Spleen (tissue), 7 donors: ENCODE measurements around the gene NBAS.

Experiments
- POLR2A ChIP-seq, 3 donors: fragments of 450-650 bp; IDR thresholded peaks; one replicate each; pipeline ENCODE4 v1.5.1; 2017; ENCODE audit warnings: antibody characterized with exemption in 3 of 3, mild to moderate bottlenecking in 1 of 3
- POLR2AphosphoS5 ChIP-seq, 3 donors: sonication (generic); formaldehyde crosslinking; IDR thresholded peaks; one replicate each; pipeline ENCODE4 v1.5.1; 2017; ENCODE audit warnings: antibody characterized with exemption in 3 of 3
- TF ChIP-seq, protein P1 (sequence below), 11 experiments: fragments of 200-600 bp in 7 of 11; fragments of 450-650 bp in 4 of 11; sonication (generic) in 4 of 11; IDR thresholded peaks in 8 of 11; conservative IDR thresholded peaks in 3 of 11; 1 replicate in 7 of 11; 2 replicates in 4 of 11; pipeline versions ENCODE4 v1.4.0 to v1.8.0; 2016 to 2021; ENCODE audit warnings: antibody characterized with exemption in 11 of 11, inconsistent platforms in 4 of 11, mild to moderate bottlenecking in 1 of 11
- donor health status: DM: no; HTN: no; CAD: no; lungs with moderate emphysema.
- donor health status: DM: no; HTN: no; CAD: no.
- donor health status: DM: no; HTN: no; CAD: no.

DNA sequence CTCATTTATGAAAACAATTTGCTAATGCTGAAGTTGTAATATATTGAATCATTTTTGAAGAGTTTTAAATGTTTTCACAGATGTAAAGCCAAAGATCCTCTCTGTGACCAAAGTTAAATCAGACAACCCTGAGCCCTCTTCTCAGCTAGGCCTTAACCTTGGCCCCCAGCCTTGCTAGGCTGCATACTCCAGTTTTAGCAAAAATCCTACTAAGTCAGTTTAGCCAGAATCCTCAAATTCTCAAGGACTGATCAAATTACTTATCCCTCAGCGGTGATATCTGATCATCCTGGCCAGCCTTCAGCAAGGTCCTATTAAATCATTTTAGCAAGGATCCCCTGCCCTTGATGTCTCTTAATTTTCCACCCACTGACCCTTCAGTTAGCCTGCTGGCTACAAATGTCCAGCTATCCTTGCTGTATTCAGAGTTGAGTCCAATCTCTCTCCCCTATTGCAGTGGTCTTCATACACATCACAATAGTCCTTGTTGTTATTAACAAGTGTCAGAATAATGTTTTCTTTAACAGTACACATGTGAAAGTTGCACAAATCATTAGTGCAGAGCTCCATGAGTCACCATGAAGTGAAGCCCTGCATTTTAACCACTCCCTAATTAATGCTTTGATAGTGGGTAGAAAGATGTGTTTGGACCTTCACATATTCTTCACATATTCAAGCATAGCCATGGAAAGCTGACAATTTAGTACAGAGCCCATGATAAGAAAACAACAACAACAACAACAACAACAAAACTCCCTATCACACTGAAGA, 206.4 kb downstream of the NBAS start:
- TF ChIP-seq, protein P1, sequence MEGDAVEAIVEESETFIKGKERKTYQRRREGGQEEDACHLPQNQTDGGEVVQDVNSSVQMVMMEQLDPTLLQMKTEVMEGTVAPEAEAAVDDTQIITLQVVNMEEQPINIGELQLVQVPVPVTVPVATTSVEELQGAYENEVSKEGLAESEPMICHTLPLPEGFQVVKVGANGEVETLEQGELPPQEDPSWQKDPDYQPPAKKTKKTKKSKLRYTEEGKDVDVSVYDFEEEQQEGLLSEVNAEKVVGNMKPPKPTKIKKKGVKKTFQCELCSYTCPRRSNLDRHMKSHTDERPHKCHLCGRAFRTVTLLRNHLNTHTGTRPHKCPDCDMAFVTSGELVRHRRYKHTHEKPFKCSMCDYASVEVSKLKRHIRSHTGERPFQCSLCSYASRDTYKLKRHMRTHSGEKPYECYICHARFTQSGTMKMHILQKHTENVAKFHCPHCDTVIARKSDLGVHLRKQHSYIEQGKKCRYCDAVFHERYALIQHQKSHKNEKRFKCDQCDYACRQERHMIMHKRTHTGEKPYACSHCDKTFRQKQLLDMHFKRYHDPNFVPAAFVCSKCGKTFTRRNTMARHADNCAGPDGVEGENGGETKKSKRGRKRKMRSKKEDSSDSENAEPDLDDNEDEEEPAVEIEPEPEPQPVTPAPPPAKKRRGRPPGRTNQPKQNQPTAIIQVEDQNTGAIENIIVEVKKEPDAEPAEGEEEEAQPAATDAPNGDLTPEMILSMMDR (IDR thresholded peaks at IDR 0.05 in 8 of 11, conservative IDR thresholded peaks at IDR 0.05 in 3 of 11) = no peak
- TF ChIP-seq POLR2A (IDR thresholded peaks at IDR 0.05) (no peak), POLR2AphosphoS5 (IDR thresholded peaks at IDR 0.05) (no peak)
